HuH-7 (cell line): Measurements from ENCODE around the gene UPF2.
"Not testable (repeated sequence)": the region's sequence is repeated elsewhere in the genome, so short reads cannot be mapped to it uniquely, and the experiment has no call there.

Experiments
- DNase-seq: peaks from one replicate; pipeline ENCODE4 v3.0.0; 2011; ENCODE audit warnings: low spot score

The UPF2 gene

GRCh38 chr10:12036073-12036655, 6.4 kb downstream of the UPF2 start:
- DNase-seq = no peak

- no peak for DNase-seq
Observed at GRCh38 chr10:12031404-12031803, 11.2 kb downstream of the UPF2 start.

DNA sequence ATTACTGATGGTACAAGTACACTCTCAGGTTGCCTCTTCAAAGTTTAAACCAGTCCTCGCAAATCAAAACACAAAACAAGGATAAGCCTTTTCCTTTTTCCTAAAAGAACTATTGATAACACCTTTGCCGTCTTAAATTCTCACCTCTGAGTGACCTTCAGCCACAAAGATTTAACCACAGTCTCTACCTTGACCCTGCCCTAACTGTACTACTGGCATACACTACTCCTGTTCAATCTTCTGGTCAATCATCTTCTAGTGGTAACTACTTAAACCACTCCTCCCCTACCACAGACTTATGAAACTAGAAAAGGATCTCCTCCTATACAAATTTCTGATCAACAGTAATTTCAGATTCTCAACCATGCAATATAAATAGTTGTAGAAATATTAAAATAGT, 15.1 kb downstream of the UPF2 start:
- DNase-seq = no peak

GRCh38 chr10:12025591-12025990, 17.0 kb downstream of the UPF2 start:
- no peak for DNase-seq

DNA sequence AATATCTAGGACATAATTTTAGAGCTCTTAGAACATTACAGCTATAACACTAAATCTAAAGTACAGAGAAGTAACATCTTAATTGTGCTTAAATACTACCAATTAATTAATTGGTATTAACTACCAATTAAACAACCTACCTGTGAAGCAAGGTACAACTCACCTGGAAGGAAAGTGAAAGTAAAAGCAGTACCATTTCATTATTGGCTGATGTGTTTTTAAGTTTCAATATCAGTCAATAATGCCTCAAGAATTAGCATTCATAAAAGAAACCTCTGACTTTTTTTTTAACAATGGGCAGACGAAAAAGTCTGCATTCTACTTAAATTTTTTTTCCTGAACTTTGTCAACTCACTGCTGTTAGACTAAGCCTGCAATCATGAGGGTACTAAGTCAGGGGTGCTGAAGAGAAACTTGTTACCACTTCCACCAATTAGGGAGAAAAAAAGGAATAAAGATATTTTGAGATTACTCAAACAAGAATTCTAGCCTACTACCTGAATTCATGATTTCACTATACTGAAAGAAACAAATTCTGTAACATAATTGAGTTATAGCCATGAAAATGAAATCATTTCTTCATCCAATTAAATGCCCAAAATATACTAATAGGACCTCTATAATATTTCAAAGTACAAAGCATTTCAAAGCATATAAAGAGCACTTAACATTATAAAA, 19.9 kb downstream of the UPF2 start:
- DNase-seq = no peak

DNA sequence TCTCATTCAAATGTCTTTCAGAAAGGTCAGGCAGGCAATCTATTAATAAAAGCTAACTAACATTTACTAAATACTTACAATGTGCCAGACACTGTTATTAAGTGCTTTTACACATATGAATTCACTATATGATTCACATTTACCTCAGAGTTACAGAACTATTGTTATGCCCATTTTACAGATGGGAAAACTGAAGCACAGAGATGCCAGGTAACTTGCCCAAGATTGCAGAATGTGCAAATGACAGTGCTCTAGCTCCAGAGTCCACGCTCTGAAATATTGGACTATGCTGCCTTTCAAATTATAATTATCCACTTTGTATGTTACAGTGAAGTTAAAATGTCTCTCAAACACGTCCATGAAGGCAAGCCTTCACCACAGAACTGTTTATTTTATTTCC, 22.0 kb downstream of the UPF2 start:
- DNase-seq = no peak

- DNase-seq = no peak
Observed at GRCh38 chr10:12019283-12019971, 23.2 kb downstream of the UPF2 start.

GRCh38 chr10:12018438-12019282, 23.9 kb downstream of the UPF2 start:
- no peak for DNase-seq

- DNase-seq = no peak
Observed at GRCh38 chr10:12013926-12014325, 28.7 kb downstream of the UPF2 start.

DNA sequence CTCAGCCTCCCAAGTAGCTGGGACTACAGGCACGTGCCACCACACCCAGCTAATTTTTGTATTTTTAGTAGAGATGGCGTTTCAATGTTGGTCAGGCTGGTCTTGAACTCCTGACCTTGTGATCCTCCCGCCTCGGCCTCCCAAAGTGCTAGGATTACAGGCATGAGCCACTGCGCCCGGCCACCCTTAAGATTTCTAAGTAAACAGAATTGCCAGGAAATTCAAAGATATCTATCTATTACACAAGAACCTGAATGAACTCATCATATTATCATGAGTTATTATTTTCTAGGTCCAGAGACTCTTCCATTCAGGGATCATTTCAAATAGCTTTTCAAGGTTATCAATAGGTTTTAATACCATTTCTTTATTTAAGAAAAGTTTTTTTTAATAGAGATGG, 29.2 kb downstream of the UPF2 start:
- not testable (repeated sequence) for DNase-seq

- no peak for DNase-seq
Observed at GRCh38 chr10:12010353-12010752, 32.3 kb downstream of the UPF2 start.

- DNase-seq = not testable (repeated sequence)
Observed at GRCh38 chr10:12008842-12009241, 33.8 kb downstream of the UPF2 start.

DNA sequence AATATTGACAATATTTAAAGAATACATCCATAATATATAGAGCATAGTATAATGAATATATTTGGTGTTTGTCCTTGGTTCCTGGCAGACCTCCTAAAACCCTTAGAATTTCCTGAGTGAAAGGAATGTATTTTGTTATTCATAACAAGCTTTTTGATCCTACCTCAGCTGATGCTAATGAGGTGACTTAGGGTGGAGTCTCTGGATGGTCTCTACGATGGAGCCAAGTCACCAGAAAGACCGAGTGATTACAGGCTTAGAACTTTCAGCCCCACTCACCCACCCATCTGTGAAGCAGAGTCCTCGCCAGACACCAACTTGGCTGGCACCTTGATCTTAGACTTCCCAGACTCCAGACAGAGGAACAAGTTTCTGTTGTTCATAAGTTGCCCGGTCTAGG, 35.9 kb downstream of the UPF2 start:
- DNase-seq = no peak

- DNase-seq = no peak
Observed at GRCh38 chr10:11993834-11994468, 48.7 kb downstream of the UPF2 start.

DNA sequence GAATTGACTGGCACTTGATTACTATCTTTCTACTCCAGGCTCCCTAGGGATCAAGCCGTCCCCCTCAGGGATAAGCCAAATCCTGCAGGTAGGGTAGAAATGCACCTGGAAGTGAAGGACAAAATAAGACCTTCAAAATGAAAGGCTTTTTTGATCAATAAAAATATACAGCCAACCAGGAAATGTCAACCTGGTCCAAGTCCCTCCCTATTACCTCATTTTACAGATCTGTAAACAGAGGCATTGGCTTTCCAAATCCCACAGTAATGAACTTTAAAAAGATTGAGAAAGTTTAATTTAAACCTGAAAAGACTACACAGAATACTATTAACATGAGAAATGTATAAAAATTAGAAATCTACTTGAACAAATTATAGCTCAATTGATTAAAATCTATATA, 53.7 kb downstream of the UPF2 start:
- DNase-seq = no peak

DNA sequence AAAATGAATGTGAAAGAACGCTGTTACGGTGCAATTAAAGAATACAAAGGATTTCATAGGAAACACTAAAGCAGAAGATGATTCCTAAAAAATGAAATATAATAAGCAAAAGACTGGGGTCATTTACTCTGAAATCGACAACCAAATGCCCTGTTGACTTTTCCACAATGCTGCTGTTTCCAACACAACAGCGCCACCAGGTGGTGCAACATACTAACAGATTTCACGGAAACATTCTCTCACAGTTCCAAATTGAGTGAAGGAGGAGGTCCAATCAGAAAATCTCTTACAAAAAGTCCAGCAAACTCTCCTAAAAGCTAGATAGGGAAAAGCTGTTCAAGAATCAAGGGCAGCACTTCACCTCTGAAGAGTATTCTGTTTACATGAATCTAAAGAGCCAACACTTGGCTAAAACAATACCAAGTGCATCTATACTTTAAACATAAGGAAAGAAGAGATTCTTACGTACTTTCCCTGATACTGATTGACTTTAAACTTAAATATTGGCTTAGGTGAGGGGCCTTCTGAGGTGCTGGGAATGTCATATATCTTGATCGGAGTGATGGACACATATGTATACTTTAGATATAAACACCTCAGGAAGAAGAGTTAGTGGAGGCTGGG, 55.9 kb downstream of the UPF2 start:
- DNase-seq = peak; percentile 66

GRCh38 chr10:11982253-11982652, 60.4 kb downstream of the UPF2 start:
- DNase-seq = no peak

DNA sequence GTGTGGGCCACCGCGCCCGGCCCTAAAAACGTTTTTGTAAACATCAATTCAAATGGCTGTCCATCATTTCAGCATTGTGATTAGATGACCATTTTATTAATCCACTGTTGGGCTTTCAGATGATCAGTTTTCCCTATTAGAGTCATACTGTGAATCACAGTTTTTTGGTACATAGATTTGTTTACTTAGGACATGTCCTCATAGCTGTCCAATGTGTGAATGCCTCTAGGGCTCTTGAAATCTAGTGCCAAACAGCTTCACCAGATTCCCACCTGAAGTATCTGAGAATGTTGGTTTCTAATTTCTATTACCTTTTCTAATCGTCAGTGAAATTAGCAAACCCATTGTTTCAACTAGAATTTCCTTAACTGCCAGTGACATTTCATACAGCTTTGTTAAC, 66.8 kb downstream of the UPF2 start:
- no peak for DNase-seq

DNA sequence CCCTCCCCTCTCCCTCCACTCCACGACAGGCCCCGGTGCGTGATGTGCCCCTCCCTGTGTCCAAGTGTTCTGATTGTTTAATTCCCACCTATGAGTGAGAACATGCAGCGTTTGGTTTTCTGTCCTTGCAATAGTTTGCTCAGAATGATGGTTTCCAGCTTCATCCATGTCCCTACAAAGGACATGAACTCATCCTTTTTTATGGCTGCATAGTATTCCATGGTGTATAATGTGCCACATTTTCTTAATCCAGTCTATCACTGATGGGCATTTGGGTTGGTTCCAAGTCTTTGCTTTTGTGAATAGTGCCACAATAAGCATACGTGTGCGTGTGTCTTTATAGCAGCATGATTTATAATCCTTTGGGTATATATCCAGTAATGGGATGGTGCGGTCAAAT, 70.1 kb downstream of the UPF2 start:
- DNase-seq = not testable (repeated sequence)

DNA sequence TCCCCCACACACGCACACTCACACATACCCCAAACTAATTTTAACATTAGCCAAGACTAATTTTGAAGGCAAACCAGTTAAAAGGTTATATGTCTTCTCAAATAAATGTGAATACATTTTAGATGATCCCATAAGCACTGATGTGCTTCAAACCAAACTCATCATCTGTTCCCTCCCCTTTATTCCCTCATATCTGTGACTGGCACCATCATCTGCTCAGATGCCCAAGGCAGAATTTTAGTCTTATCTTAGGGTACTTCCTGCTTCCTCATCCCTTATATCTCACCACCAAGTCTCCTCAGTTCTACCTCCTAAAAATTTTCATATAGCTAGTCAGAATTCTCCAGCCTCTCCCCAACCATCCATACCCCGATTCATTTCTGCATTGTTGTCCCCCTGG, 80.4 kb downstream of the UPF2 start:
- DNase-seq = no peak

DNA sequence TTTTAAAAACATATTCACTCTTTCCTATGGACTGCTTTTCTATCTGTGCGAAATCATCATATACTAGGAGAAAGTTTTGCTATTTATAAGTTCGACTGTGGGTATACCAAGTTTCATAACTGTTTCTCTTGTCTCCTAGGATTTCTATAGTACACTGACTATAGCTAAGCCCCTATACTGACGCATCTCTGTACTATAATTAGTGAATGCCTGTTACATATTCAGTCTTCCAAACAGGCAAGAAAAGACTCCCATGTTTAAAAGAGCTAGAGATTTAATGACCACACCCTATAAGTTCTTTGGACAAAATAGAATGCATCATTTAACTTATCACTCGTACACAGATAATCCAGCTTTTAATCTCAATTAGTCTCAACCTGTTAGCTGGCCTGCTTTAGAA, 80.8 kb downstream of the UPF2 start:
- no peak for DNase-seq

DNA sequence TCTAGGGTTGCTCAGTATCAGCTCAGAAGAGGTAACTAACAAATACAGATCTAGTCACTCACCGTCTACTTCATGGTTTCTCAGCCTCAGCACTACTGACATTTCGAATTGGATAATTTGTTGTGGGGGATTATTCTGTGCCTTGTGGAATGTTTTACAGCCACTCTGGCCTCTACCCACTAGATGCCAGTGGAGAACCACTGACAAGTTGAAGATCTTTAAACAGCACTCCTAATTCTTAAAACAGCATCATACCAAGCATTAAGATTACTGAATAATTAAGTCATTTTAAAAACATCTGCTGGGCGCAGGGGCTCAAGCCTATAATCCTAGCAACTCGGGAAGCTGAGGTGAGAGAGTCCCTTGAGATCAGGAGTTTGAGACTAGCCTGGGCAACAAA, 82.6 kb downstream of the UPF2 start:
- no peak for DNase-seq
